ENCODE measurements around the gene TRMT11. TPM values are rescaled to one million over a fixed set of nuclear protein-coding genes. Genes with fewer than 3 reads are reported as not detected.

Gene TRMT11
- total and polyA plus RNA-seq, 9 donors, result 10.7 to 29.9 (median 23.9) TPM

DNA sequence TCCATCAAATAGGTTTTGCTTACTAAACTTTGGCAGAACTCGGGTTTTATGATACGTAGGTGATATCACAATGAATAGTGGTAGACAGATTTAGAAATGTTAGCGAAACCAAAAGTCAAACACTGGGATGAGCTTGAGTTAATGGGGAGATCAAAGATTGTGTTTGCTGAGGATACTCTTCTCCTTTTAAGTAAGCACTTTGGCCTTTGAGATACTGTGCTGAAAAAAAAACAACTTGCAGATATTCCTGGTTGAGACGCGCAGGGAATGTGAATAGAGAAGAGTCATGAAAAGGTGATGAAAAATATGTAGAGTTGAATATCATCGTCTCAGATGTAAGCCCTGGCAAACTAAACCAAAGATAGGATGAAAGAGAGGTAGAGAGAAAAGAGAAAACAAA is 48.3 kb downstream of the TRMT11 start:
- no peaks in the 10 kb centered on the region for H3K9me3 ChIP-seq
- no peaks in the 10 kb centered on the region for H3K36me3 ChIP-seq
- H3K4me3 ChIP-seq, result no peak overlapping the region
- H3K27ac ChIP-seq, result no peak overlapping the region
- WGBS, 3 donors, result 91 to 95% (median 93%) methylated on average over 6 of the region's 6 CpGs
- intact Hi-C loops (cut with DNase I), result no loop called here
- TF ChIP-seq EP300 (IDR thresholded peaks at IDR 0.05) (no peak), POLR2A (IDR thresholded peaks at IDR 0.05) (no peak)
- TF ChIP-seq, protein P1, sequence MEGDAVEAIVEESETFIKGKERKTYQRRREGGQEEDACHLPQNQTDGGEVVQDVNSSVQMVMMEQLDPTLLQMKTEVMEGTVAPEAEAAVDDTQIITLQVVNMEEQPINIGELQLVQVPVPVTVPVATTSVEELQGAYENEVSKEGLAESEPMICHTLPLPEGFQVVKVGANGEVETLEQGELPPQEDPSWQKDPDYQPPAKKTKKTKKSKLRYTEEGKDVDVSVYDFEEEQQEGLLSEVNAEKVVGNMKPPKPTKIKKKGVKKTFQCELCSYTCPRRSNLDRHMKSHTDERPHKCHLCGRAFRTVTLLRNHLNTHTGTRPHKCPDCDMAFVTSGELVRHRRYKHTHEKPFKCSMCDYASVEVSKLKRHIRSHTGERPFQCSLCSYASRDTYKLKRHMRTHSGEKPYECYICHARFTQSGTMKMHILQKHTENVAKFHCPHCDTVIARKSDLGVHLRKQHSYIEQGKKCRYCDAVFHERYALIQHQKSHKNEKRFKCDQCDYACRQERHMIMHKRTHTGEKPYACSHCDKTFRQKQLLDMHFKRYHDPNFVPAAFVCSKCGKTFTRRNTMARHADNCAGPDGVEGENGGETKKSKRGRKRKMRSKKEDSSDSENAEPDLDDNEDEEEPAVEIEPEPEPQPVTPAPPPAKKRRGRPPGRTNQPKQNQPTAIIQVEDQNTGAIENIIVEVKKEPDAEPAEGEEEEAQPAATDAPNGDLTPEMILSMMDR (IDR thresholded peaks at IDR 0.05), result no peak
- no peak for DNase-seq
- peaks cover 2% of the 10 kb centered on the region for H3K4me1 ChIP-seq (ENCODE audit: insufficient read depth)
- no peaks in the 10 kb centered on the region for H3K27me3 ChIP-seq

DNA sequence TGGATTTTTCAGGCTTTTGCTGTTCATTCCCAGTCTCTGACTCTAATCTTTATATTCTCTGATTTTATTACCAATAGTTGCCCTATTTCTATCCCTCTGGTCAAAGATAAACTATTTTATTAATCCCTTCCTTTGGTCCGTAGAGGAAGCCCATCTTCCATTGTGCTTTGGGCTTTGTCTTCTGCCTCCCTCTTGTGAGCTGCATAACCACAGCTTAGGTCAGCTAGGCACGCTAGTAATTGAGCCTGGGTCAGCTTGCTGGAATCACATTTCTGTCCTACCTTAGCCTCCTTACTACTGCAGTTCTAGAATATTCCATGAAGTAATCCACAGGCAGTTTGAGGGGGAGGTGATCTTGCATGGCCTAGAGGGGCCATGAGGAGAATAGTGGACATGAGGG is 49.4 kb downstream of the TRMT11 start:
- 92 to 96% (median 95%) methylated on average over 2 of the region's 2 CpGs for WGBS, 3 donors
- no peaks in the 10 kb centered on the region for H3K36me3 ChIP-seq
- intact Hi-C loops (cut with DNase I), result no loop called here
- H3K4me3 ChIP-seq, result no peak overlapping the region
- no peak for TF ChIP-seq EP300 (IDR thresholded peaks at IDR 0.05)
- TF ChIP-seq, protein P1 (IDR thresholded peaks at IDR 0.05), result no peak
- TF ChIP-seq POLR2A (IDR thresholded peaks at IDR 0.05), result no peak
- H3K27me3 ChIP-seq, result no peaks in the 10 kb centered on the region
- H3K4me1 ChIP-seq (ENCODE audit: insufficient read depth), result peaks cover 2% of the 10 kb centered on the region
- H3K27ac ChIP-seq, result no peak overlapping the region
- no peak for DNase-seq
- H3K9me3 ChIP-seq, result no peaks in the 10 kb centered on the region

GRCh38 chr6:126038234-126038633 is 51.9 kb downstream of the TRMT11 start:
- no peaks in the 10 kb centered on the region for H3K27me3 ChIP-seq
- H3K36me3 ChIP-seq, result no peaks in the 10 kb centered on the region
- H3K4me3 ChIP-seq, result no peak overlapping the region
- no peak overlapping the region for H3K27ac ChIP-seq
- intact Hi-C loops (cut with DNase I), result no loop called here
- H3K4me1 ChIP-seq (ENCODE audit: insufficient read depth), result peaks cover 2% of the 10 kb centered on the region
- no peak for TF ChIP-seq EP300 (IDR thresholded peaks at IDR 0.05)
- TF ChIP-seq, protein P1 (IDR thresholded peaks at IDR 0.05), result no peak
- no peak for TF ChIP-seq POLR2A (IDR thresholded peaks at IDR 0.05)
- DNase-seq, result no peak
- H3K9me3 ChIP-seq, result no peaks in the 10 kb centered on the region

DNA sequence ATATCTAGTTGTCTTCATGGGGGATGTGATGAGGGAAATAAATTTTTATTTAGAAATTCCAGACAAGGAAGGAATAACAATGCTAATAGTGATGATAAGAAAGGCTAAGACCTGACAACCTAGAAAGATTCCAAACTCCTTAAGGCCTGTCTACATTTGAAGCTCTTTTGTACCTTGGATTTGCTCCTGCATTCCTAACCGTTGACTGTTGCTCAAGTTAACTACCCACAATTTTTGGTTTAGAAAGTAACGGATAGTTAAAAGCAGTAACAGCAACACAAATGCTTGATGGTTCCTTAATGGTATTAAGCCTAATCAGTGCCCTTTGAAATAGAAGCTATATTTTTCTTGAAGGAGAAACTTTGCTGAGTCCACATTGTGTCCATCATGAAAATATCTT is 52.9 kb downstream of the TRMT11 start:
- intact Hi-C loops (cut with DNase I), result no loop called here
- no peaks in the 10 kb centered on the region for H3K9me3 ChIP-seq
- WGBS, 3 donors, result 17 to 29% (median 27%) methylated on average over 2 of the region's 2 CpGs
- H3K27me3 ChIP-seq, result no peaks in the 10 kb centered on the region
- DNase-seq, result no peak
- H3K36me3 ChIP-seq, result no peaks in the 10 kb centered on the region
- no peak overlapping the region for H3K27ac ChIP-seq
- TF ChIP-seq POLR2A (IDR thresholded peaks at IDR 0.05), result no peak
- TF ChIP-seq, protein P1 (IDR thresholded peaks at IDR 0.05), result no peak
- TF ChIP-seq EP300 (IDR thresholded peaks at IDR 0.05), result no peak
- no peak overlapping the region for H3K4me3 ChIP-seq
- peaks cover 2% of the 10 kb centered on the region for H3K4me1 ChIP-seq (ENCODE audit: insufficient read depth)

DNA sequence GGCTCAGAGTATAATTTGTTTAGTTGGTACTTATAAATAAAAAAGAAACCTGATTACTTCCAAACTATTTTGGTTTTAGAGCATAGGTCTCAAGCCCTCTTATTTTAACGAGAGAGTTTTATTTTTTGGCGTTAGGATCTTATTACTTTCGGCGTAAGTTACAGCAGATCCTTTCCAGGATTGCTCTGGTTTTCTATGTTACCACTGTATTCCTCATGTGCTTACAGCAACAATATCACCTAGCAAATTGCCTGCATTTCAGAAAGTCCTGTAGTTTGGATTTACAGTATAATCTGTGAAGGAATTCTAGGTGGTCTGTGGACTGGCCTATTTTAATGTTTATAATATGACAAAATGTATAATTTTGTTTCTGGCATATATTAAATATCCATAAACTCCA is 54.1 kb downstream of the TRMT11 start:
- no peak for DNase-seq
- Histone ChIP-seq H3K9me3 (no peaks in the 10 kb centered on the region), H3K36me3 (no peaks in the 10 kb centered on the region), H3K27ac (no peak overlapping the region), H3K4me1 (ENCODE audit: insufficient read depth) (peaks cover 2% of the 10 kb centered on the region), H3K27me3 (no peaks in the 10 kb centered on the region), H3K4me3 (no peak overlapping the region)
- intact Hi-C loops (cut with DNase I), result no loop called here
- WGBS, 3 donors, result 52 to 65% (median 55%) methylated on average over 4 of the region's 4 CpGs
- TF ChIP-seq, protein P1 (IDR thresholded peaks at IDR 0.05), result no peak
- TF ChIP-seq POLR2A (IDR thresholded peaks at IDR 0.05) (no peak), EP300 (IDR thresholded peaks at IDR 0.05) (no peak)

All from ovary (tissue), 9 donors.